ENCODE measurements around the gene CASP8.
"Not testable (repeated sequence)": the region's sequence is repeated elsewhere in the genome, so short reads cannot be mapped to it uniquely, and the experiment has no call there.

Gene CASP8

GRCh38 chr2:201270293-201271001 lies 10.1 kb downstream of the CASP8 start:
- DNase-seq, result no peak

DNA sequence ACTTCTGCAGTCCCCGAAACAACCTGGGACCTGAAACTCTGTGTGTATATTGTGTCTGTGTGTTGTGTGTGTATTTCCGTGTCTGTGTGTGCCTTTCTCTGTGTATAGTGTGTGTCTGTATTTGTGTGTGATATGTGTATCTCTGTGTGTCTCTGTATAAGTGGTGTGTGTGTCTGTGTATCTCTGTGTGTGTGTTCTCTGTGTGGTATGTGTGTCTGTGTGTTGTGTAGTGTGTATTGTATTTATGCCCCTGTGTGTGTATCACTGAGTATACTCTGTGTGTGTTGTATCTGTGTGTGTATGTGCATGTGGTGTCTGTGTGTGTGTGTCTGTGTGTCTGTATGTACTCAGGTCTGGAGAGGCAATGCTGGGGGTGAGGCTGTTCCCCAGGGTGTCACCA lies 11.6 kb downstream of the CASP8 start:
- no peak for DNase-seq

DNA sequence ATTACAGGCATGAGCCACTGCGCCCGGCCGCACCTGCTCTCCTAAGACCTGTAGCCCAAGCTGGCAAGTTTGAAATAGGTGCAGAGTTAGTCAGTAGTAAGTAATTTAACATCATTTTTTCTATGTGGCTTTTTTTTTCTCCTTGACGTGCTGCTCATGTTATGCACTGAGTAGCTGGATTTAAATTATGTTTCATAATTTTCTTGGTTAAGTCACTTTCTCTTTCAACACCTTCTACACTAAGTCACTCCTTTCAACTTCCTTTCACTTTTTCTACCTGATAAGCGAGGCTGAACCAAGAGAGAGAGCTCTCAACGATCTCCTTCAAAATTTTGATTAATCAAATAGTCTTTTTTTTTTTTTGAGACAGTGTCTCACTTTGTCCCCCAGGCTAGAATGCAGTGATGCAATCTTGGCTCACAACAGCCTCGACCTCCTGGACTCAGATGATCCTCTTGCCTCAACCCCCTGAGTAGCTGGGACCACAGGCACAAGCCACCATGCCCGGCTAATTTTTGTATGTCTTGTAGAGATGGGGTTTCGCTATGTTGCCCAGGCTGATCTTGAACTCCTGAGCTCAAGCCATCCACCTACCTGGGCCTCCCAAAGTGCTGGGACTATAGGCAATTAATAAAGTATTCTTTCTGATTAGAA lies 13.1 kb downstream of the CASP8 start:
- no peak for DNase-seq

DNA sequence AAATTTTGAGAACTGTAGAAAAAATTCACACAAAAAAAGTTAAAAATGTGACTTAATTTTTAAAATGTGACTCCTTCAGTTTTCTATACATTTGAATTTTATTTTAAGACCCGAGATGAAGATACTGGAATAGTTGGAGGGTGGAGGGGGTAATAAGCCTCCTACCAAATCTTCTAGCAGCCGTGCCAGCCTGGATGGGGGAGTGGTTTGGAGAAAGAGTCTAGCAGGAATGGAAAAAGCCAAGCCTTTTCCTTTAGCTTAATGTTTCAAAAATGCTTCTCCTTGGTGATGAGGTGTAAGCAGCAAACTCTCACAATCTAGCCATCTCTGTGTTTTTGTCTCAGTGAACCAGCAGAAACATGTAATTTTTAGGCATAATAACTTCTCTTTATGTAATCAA lies 14.7 kb downstream of the CASP8 start:
- no peak for DNase-seq

DNA sequence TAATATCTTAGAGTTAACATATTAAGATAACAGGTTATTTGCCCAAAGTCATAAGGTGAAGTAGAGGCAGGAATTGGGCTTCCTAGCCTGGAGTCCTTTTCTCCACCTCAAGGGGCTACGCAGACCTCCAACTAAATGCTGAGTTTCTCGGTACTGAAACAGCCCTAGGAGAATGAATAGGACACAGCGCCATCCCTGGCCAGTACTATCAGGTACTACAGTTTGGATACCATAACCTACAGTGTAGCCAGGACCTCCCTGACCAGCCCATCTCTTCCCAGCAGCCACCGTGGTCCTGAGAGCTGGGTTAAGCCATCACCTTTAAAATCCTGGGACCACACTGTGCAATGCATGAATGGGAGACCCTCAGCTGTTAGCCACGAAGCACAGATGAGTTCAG lies 15.7 kb downstream of the CASP8 start:
- no peak for DNase-seq

DNA sequence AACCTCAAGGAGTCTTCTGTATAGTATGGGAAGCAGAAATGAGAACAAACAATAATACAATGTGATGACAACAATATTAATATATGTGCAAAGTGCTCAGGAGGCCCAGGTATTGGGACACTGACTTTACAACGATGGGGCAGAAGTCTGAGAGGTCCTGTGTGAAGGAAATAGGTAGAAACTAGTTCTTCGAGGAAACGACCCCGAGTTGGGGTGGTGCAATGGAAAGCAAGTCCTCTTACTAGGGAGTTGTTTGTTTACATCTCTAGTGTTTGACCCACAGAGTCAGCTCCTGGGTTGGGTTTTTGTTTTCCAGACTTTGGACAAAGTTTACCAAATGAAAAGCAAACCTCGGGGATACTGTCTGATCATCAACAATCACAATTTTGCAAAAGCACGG lies 16.2 kb downstream of the CASP8 start:
- DNase-seq, result no peak

DNA sequence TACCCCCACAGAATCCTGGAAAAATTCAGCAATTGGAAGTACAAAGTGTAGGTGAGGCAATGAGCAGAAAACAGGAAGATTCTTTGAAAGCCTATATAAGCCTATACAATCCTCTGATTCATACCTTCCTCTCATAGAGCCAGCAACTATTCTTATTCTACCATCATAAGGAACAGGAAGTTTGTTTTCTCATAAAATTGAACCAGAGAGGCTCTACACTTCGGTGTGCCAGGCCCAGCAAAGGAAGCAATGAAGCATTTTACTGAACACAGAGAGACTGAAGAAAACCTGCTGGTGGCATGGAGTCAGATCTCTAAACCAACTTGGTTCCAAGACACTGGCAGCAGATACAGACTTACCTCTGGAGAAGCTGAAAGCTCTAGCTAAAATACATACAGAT lies 18.7 kb downstream of the CASP8 start:
- no peak for DNase-seq

- no peak for DNase-seq
Observed at GRCh38 chr2:201280191-201281040, 20.1 kb downstream of the CASP8 start.

DNA sequence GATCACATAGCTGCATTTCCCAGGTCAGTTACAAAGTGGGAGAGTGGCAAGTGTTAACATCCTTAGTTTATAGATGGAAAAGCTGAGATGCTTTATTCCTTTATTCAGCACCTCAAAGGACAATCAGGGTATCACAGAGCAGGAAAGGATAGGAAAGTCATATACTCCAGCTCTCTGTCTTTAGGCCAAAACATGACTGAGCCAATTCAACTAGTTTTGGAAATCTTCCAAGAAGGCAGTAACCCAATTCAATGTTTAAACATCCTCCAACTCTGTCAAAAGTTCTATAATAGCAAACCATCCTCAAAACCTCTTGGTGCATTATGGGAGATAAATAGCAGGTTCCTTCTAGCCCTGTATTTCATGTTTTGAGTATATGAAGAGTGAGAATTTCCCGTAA lies 25.2 kb downstream of the CASP8 start:
- no peak for DNase-seq

- DNase-seq, result not testable (repeated sequence)
Observed at GRCh38 chr2:201290457-201291148, 30.3 kb downstream of the CASP8 start.

DNA sequence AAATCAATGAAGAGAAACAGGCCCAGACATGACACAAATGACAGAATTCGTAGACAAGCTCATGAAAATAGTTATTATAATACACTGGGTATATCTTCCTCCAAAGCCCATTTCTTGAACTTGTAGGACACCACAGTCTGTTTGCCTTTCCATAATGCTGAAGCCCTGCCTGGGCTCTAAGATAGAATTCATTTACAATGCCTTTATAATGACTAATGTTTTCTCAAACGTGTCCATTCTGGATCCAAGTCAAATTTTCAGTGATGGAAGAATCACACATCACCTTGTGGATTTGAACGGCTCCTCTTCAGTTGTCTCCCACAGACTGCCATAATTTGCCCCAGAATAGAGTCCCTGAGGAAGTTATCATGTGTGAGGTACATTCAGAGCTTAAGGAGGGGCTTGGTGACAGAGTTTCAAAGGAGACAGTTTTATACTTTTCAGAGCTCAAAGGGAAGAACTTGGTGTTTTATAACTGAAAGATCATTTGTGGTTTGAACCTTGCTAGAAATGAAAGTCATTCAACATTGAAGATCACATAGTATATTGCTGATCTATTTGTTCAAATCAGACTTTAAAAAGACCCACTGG lies 38.2 kb downstream of the CASP8 start:
- DNase-seq, result no peak

DNA sequence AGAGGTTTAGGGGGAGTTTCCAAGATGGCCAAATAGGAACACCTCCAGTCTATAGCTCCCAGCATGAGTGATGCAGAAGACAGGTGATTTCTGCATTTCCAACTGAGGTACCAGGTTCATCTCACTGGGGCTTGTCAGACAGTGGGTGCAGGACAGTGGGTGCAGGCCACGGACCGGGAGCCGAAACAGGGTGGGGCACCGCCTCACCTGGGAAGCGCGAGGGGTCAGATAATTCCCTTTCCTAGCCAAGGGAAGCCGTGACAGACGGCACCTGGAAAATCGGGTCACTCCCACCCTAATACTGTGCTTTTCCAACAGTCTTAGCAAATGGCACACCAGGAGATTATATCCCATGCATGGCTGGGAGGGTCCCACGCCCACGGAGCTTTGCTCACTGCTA lies 39.6 kb downstream of the CASP8 start:
- not testable (repeated sequence) for DNase-seq

- DNase-seq, result no peak
Observed at GRCh38 chr2:201307876-201308275, 47.5 kb downstream of the CASP8 start.

DNA sequence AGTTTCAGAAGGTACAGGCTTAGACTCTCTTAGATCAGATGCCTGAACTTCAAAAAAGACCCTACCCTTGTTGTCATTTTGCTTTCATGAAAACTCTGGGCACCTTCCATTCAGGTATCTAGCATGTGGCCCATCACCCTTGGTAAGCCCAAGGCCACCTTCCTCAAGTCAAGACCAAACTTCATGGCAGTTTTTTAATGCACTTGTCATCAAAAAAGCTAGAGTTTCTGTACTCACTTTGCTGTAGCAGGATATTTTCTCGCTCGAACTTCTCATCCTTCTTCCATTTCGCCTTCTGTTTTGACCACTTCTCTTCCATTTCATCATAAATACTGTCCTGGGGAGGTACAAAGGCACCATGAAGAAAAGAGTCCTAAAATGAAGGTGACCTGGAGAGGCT lies 48.6 kb downstream of the CASP8 start:
- no peak for DNase-seq

- DNase-seq, result no peak
Observed at GRCh38 chr2:201313362-201313761, 53.0 kb downstream of the CASP8 start.

DNA sequence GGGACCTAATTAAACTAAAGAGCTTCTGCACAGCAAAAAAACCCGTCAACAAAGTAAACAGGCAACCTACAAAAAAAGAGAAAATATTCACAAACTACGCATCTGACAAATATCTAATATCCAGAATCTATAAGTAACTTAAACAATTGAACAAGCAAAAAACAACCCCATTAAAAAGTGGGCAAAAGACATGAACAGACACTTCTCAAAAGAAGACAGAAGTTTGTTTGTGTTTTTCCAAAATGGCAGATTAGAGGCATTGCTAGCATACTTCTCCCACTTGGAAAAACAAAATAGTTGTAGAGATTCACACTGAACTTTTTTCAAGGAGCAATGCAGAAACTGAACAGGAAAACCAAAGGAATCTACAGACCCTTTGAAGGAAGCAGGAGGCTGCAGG lies 59.2 kb downstream of the CASP8 start:
- no peak for DNase-seq

DNA sequence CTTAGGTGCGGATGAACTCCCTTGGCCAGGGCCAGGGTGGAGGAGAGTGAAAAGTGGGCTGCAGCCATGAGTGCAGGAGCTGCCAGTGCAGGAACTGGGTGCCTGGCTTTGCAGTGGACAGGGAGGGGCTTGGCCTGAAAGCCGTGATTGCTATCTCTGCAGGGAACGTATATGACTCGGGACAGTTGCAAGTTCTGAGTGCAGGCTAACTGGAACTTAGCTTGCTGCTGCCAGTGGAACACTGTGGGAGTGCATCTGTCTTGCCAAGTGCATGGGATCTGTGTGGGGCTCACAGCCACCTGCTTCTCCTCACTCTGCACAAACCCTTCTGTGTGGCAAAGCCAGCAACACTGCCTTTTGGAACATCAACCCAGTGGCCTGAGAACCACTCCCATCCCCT lies 59.9 kb downstream of the CASP8 start:
- no peak for DNase-seq

- no peak for DNase-seq
Observed at GRCh38 chr2:201320701-201321100, 60.4 kb downstream of the CASP8 start.

DNA sequence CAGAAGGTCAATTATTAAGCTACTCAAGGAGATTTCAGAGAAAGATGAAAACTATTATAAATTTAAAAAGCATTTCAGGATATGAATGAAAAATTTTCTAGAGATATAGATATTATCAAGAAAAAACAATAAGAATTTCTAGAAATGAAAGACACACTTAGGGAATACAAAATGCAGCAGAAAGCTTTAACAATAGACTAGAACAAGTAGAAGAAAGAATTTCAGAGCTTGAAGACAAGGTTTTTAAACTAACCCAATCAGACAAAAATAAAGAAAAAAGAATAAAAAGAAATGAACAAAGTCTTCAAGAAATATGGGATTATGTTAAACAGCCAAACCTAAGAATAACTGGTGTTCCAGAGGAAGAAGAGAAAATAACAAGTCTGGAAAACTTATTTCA lies 62.4 kb downstream of the CASP8 start:
- DNase-seq, result no peak

GRCh38 chr2:201327678-201328077 lies 67.3 kb downstream of the CASP8 start:
- DNase-seq, result no peak

DNA sequence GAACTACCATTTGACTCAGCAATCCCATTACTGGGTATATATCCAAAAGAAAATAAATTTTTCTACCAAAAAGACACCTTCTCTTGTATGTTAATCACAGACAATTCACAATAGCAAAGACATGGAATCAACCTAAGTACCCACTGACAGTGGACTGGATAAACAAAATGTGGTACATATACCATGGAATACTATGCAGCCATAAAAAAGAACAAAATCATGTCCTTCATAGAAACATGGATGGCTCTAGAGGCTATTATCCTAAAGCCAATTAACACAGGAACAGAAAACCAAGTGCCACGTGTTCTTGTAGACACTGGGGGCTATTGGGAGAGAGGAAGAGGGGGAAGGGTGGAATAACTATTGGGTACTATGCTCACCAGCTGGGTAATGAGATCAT lies 69.1 kb downstream of the CASP8 start:
- DNase-seq, result no peak

Measured in eye (tissue), 1 donor.